ENCODE data around the gene GHR.

GRCh38 chr5:42719034-42719433 lies 295.8 kb downstream of the GHR start:
- TF ChIP-seq, protein P1, sequence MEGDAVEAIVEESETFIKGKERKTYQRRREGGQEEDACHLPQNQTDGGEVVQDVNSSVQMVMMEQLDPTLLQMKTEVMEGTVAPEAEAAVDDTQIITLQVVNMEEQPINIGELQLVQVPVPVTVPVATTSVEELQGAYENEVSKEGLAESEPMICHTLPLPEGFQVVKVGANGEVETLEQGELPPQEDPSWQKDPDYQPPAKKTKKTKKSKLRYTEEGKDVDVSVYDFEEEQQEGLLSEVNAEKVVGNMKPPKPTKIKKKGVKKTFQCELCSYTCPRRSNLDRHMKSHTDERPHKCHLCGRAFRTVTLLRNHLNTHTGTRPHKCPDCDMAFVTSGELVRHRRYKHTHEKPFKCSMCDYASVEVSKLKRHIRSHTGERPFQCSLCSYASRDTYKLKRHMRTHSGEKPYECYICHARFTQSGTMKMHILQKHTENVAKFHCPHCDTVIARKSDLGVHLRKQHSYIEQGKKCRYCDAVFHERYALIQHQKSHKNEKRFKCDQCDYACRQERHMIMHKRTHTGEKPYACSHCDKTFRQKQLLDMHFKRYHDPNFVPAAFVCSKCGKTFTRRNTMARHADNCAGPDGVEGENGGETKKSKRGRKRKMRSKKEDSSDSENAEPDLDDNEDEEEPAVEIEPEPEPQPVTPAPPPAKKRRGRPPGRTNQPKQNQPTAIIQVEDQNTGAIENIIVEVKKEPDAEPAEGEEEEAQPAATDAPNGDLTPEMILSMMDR (optimal IDR thresholded peaks at IDR 0.05 in 1 of 3, IDR thresholded peaks at IDR 0.05 in 1 of 3, conservative IDR thresholded peaks at IDR 0.05 in 1 of 3; ENCODE audit: extremely low read depth in 1 of 3, insufficient read depth in 2 of 3, low read length in 3 of 3) = no peak
- TF ChIP-seq EZH2 (IDR thresholded peaks at IDR 0.05; ENCODE audit: low read length) = no peak
